Adrenal gland (tissue), 12 donors: Measurements from ENCODE around the gene AKT3. TPM values are rescaled to one million over a fixed set of nuclear protein-coding genes. Genes with fewer than 3 reads are reported as not detected.

ENCODE experiments used
- DNase-seq, 7 donors: peaks; one replicate each; pipeline ENCODE4 v3.0.0-alpha.2; 2019 to 2020
- H3K27ac ChIP-seq, 5 donors: fragments of 200-600 bp; sonication (generic) in 4 of 5; 1 replicate in 3 of 5; 2 replicates in 2 of 5; pipeline versions ENCODE4 v1.5.1 to v1.8.0; 2016 to 2020; ENCODE audit warnings: mild to moderate bottlenecking in 1 of 5
- H3K27me3 ChIP-seq: fragments of 200-600 bp; 2 replicates; pipeline ENCODE4 v1.8.0; 2021
- H3K36me3 ChIP-seq, 2 donors: fragments of 200-600 bp; replicated peaks in 1 of 2; 1 replicate in 1 of 2; 2 replicates in 1 of 2; pipeline versions ENCODE4 v1.5.1 to v1.8.0; 2018 to 2022
- H3K4me1 ChIP-seq, 2 donors: fragments of 200-600 bp; replicated peaks in 1 of 2; 1 replicate in 1 of 2; 2 replicates in 1 of 2; pipeline versions ENCODE4 v1.5.1 to v1.8.0; 2018 to 2021
- H3K4me3 ChIP-seq, 4 donors: fragments of 200-600 bp; sonication (generic) in 3 of 4; one replicate each; pipeline ENCODE4 v1.5.1; 2016 to 2018
- H3K9me3 ChIP-seq, 3 donors: fragments of 200-600 bp; sonication (generic) in 1 of 3; replicated peaks in 1 of 3; 1 replicate in 2 of 3; 2 replicates in 1 of 3; pipeline versions ENCODE4 v1.5.1 to v1.8.0; 2016 to 2021
- CTCF ChIP-seq, 6 experiments: fragments of 450-650 bp in 4 of 6; fragments of 200-600 bp in 2 of 6; sonication (generic) in 1 of 6; IDR thresholded peaks; 1 replicate in 5 of 6; 2 replicates in 1 of 6; pipeline versions ENCODE4 v1.5.1 to v1.8.0; 2016 to 2021; ENCODE audit warnings: antibody characterized with exemption in 6 of 6, mild to moderate bottlenecking in 2 of 6, moderate library complexity in 1 of 6
- POLR2A ChIP-seq, 2 donors: fragments of 450-650 bp; IDR thresholded peaks; one replicate each; pipeline ENCODE4 v1.6.1; 2017; ENCODE audit warnings: antibody characterized with exemption in 2 of 2, mild to moderate bottlenecking in 2 of 2, moderate library complexity in 1 of 2
- WGBS, 4 donors: extraction: QIAGEN DNeasy Blood & Tissue Kit in 2 of 4; methylation state at CpG; one replicate each; pipeline versions ENCODE4 v1.1.5 to v1.1.7; 2013 to 2017; 5-methylcytosine and 5-hydroxymethylcytosine counted together
- intact Hi-C, 2 donors: fragments of 100-400 bp; cut with DNase I; formaldehyde crosslinking; loops; one replicate each; pipeline versions ENCODE4 v1.14.1 to v1.15.0; 2022 to 2023
- polyA plus RNA-seq, 3 donors: library from polyadenylated mRNA; stranded (reverse); fragments of 200-250 nt in 2 of 3; fragments of 350-450 nt in 1 of 3; fragmentation: Illumina TruSeq in 1 of 3; extraction: RNeasy Lipid Tissue Mini Kit (QIAGEN cat#74804) in 1 of 3; gene quantifications; one replicate each; pipeline ENCODE4 v1.2.3, GENCODE V29; 2013 to 2014
- total RNA-seq, 9 donors: library from RNA; depleted of rRNA in 4 of 9; stranded (reverse); fragments of >200 nt in 4 of 9; fragments of 120-200 nt in 1 of 9; fragmentation: NEBNext Ultra II Directional in 1 of 9; extraction: Animal tissue kit (Norgen Biotek cat#: 25700) in 1 of 9; gene quantifications; one replicate each; pipeline versions ENCODE4 v1.1.0 to v1.2.4, GENCODE V29; 2013 to 2023
- donor health status: healthy with polysubstance abuse.
- donor health status: Bipolar disorder and iron deficiency.
- donor health status: DM: yes; HTN: yes; CAD: no.
- donor health status: DM: no; HTN: no; CAD: no.
- donor health status: DM: no; HTN: no; CAD: no.
- donor health status: DM: yes; HTN: yes; CAD: no.

The AKT3 gene
- total and polyA plus RNA-seq, 12 donors, result 11.4 to 82.3 (median 32.4) TPM

- intact Hi-C loops, result no loop called here
These were observed 110.6 kb downstream of the AKT3 start for GRCh38 chr1:243739335-243740003.

GRCh38 chr1:243738020-243738419, 112.0 kb downstream of the AKT3 start:
- TF ChIP-seq CTCF (IDR thresholded peaks at IDR 0.05), result no peak
- H3K27me3 ChIP-seq, result no peaks in the 10 kb centered on the region
- no peaks in the 10 kb centered on the region for H3K36me3 ChIP-seq
- H3K4me1 ChIP-seq, result peaks cover 0 to 11% of the 10 kb centered on the region in 2 donors
- no peaks in the 10 kb centered on the region for H3K9me3 ChIP-seq
- 81 to 93% (median 83%) methylated on average over 1 of the region's 1 CpG for WGBS, 4 donors
- H3K27ac ChIP-seq, result no peak overlapping the region
- H3K4me3 ChIP-seq, result no peak overlapping the region
- intact Hi-C loops, result no loop called here
- no peak for DNase-seq

More at GRCh38 chr1:243739335-243740003, 110.6 kb downstream of the AKT3 start:
- H3K4me1 ChIP-seq, result peaks cover 0 to 11% of the 10 kb centered on the region in 2 donors
- H3K27me3 ChIP-seq, result no peaks in the 10 kb centered on the region
- DNase-seq, result no peak
- WGBS, 4 donors, result 81 to 85% (median 84%) methylated on average over 3 of the region's 3 CpGs
- no peak overlapping the region for H3K4me3 ChIP-seq
- no peaks in the 10 kb centered on the region for H3K36me3 ChIP-seq
- H3K9me3 ChIP-seq, result no peaks in the 10 kb centered on the region
- TF ChIP-seq POLR2A (IDR thresholded peaks at IDR 0.05), result no peak
- no peak for TF ChIP-seq CTCF (IDR thresholded peaks at IDR 0.05)
- H3K27ac ChIP-seq, result peak overlapping the region in 1 of 5 donors; percentile 15

- intact Hi-C loops, result no loop called here
- TF ChIP-seq CTCF (IDR thresholded peaks at IDR 0.05) (no peak), POLR2A (IDR thresholded peaks at IDR 0.05) (no peak)
- no peak for DNase-seq
- H3K4me1 ChIP-seq, result peaks cover 0 to 11% of the 10 kb centered on the region in 2 donors
- no peaks in the 10 kb centered on the region for H3K36me3 ChIP-seq
- no peaks in the 10 kb centered on the region for H3K27me3 ChIP-seq
- H3K9me3 ChIP-seq, result no peaks in the 10 kb centered on the region
- H3K4me3 ChIP-seq, result no peak overlapping the region
- no peak overlapping the region for H3K27ac ChIP-seq
- WGBS, 4 donors, result 93 to 96% (median 94%) methylated on average over 3 of the region's 3 CpGs
These were observed 114.6 kb downstream of the AKT3 start for GRCh38 chr1:243735457-243735856.

GRCh38 chr1:243734308-243734695, 115.7 kb downstream of the AKT3 start:
- TF ChIP-seq POLR2A (IDR thresholded peaks at IDR 0.05) (no peak), CTCF (IDR thresholded peaks at IDR 0.05) (no peak)
- no peaks in the 10 kb centered on the region for H3K27me3 ChIP-seq
- H3K4me3 ChIP-seq, result no peak overlapping the region
- no peaks in the 10 kb centered on the region for H3K4me1 ChIP-seq
- H3K9me3 ChIP-seq, result no peaks in the 10 kb centered on the region
- no peak for DNase-seq
- 48 to 79% (median 55%) methylated on average over 2 of the region's 2 CpGs for WGBS, 4 donors
- H3K36me3 ChIP-seq, result no peaks in the 10 kb centered on the region
- intact Hi-C loops, result no loop called here
- H3K27ac ChIP-seq, result no peak overlapping the region
